H9 (cell line): ENCODE data around the gene HP1BP3. TPM values are rescaled to one million over a fixed set of nuclear protein-coding genes. Genes with fewer than 3 reads are reported as not detected.
A peak's percentile ranks its signal among the peaks of the same experiment; 100 is the strongest.

Experiments
- DNase-seq: peaks from one replicate; pipeline ENCODE4 v3.0.0-alpha.2; 2017
- H2AFZ ChIP-seq: one replicate; pipeline ENCODE4 v1.6.1; 2013; ENCODE audit warnings: mild to moderate bottlenecking, low read length, control low read depth, moderate library complexity
- H2AK5ac ChIP-seq: 2 replicates; pipeline ENCODE4 v1.6.1; 2013; ENCODE audit warnings: low read length, control low read depth, mixed read lengths; ENCODE audit not compliant: insufficient read length
- H2BK120ac ChIP-seq: one replicate; pipeline ENCODE4 v1.6.1; 2013; ENCODE audit warnings: low read depth, mild to moderate bottlenecking, low read length, control low read depth, inconsistent platforms; ENCODE audit not compliant: poor library complexity, severe bottlenecking
- H2BK12ac ChIP-seq: 2 replicates; pipeline ENCODE4 v1.6.1; 2013; ENCODE audit warnings: low read length, control low read depth, mixed read lengths, low read depth; ENCODE audit not compliant: insufficient read length
- H2BK15ac ChIP-seq: 2 replicates; pipeline ENCODE4 v1.6.1; 2013; ENCODE audit warnings: low read depth, low read length, control low read depth
- H2BK20ac ChIP-seq: one replicate; pipeline ENCODE4 v1.6.1; 2013; ENCODE audit warnings: low read depth, mild to moderate bottlenecking, low read length, control low read depth, inconsistent platforms; ENCODE audit not compliant: poor library complexity, severe bottlenecking
- H2BK5ac ChIP-seq: 2 replicates; pipeline ENCODE4 v1.6.1; 2013; ENCODE audit warnings: low read length, control low read depth, mixed read lengths; ENCODE audit not compliant: insufficient read length
- H3K14ac ChIP-seq: 2 replicates; pipeline ENCODE4 v1.6.1; 2013; ENCODE audit warnings: low read length, control low read depth; ENCODE audit not compliant: insufficient read depth
- H3K18ac ChIP-seq: 2 replicates; pipeline ENCODE4 v1.6.1; 2013; ENCODE audit warnings: low read depth, mild to moderate bottlenecking, mixed read lengths, low read length, control low read depth; ENCODE audit not compliant: insufficient read length
- H3K23ac ChIP-seq: 2 replicates; pipeline ENCODE4 v1.6.1; 2013; ENCODE audit warnings: low read length, control low read depth, mixed read lengths, low read depth; ENCODE audit not compliant: insufficient read length
- H3K23me2 ChIP-seq: 2 replicates; pipeline ENCODE4 v1.6.1; 2013; ENCODE audit warnings: low read depth, mild to moderate bottlenecking, mixed read lengths, low read length, control low read depth; ENCODE audit not compliant: insufficient read length, poor library complexity, severe bottlenecking
- H3K27ac ChIP-seq: 2 replicates; pipeline ENCODE4 v1.5.1; 2013; ENCODE audit warnings: low read length, control low read depth, mixed read lengths, low read depth; ENCODE audit not compliant: insufficient read length
- H3K27me3 ChIP-seq: 2 replicates; pipeline ENCODE4 v1.6.1; 2013; ENCODE audit warnings: low read length, control low read depth, inconsistent platforms; ENCODE audit not compliant: insufficient read depth
- H3K4ac ChIP-seq: 2 replicates; pipeline ENCODE4 v1.6.1; 2013; ENCODE audit warnings: low read depth, mild to moderate bottlenecking, control low read depth, inconsistent platforms, low read length, moderate library complexity
- H3K4me1 ChIP-seq: 2 replicates; pipeline ENCODE4 v1.6.1; 2013; ENCODE audit warnings: low read length, control low read depth, inconsistent platforms; ENCODE audit not compliant: insufficient read depth
- H3K4me2 ChIP-seq: 2 replicates; pipeline ENCODE4 v1.6.1; 2013; ENCODE audit warnings: low read length, control low read depth, mixed read lengths; ENCODE audit not compliant: insufficient read length, insufficient read depth
- H3K56ac ChIP-seq: 2 replicates; pipeline ENCODE4 v1.6.1; 2013; ENCODE audit warnings: low read depth, mild to moderate bottlenecking, mixed read lengths, low read length, control low read depth; ENCODE audit not compliant: insufficient read length
- H3K79me1 ChIP-seq: 2 replicates; pipeline ENCODE4 v1.6.1; 2013; ENCODE audit warnings: low read depth, mild to moderate bottlenecking, moderate library complexity, low read length, control low read depth, inconsistent platforms; ENCODE audit not compliant: insufficient read depth, poor library complexity, severe bottlenecking
- H3K79me2 ChIP-seq: 2 replicates; pipeline ENCODE4 v1.6.1; 2013; ENCODE audit warnings: low read length, control low read depth, inconsistent platforms; ENCODE audit not compliant: insufficient read depth
- H3K9ac ChIP-seq: 2 replicates; pipeline ENCODE4 v1.6.1; 2013; ENCODE audit warnings: low read length, control low read depth, mixed read lengths; ENCODE audit not compliant: insufficient read length; ENCODE audit errors: extremely low read depth
- H3K9me3 ChIP-seq: one replicate; pipeline ENCODE4 v1.6.1; 2013; ENCODE audit warnings: low read depth, low read length, inconsistent platforms; ENCODE audit not compliant: control insufficient read depth
- H3T11ph ChIP-seq: one replicate; pipeline ENCODE4 v1.6.1; 2013; ENCODE audit warnings: mild to moderate bottlenecking, low read length, control low read depth, inconsistent platforms
- H4K20me1 ChIP-seq: one replicate; pipeline ENCODE4 v1.6.1; 2013; ENCODE audit not compliant: control insufficient read depth, insufficient read length, insufficient read depth
- H4K5ac ChIP-seq: 2 replicates; pipeline ENCODE4 v1.6.1; 2013; ENCODE audit warnings: low read depth, mild to moderate bottlenecking, mixed read lengths, low read length, control low read depth; ENCODE audit not compliant: insufficient read length
- H4K8ac ChIP-seq: replicated peaks from 2 replicates; pipeline ENCODE4 v1.6.1; 2013; ENCODE audit warnings: low read length, control low read depth, mixed read lengths, low read depth; ENCODE audit not compliant: insufficient read length
- H4K91ac ChIP-seq: 2 replicates; pipeline ENCODE4 v1.6.1; 2013; ENCODE audit warnings: low read depth, mild to moderate bottlenecking, moderate library complexity, mixed read lengths, low read length, control low read depth; ENCODE audit not compliant: insufficient read length
- H3K27ac Mint-ChIP-seq, 3 experiments: 2 replicates in 2 of 3; 3 replicates in 1 of 3; pipeline ENCODE4 v1.8.0; 2020 to 2021; ENCODE audit warnings: mixed read lengths in 3 of 3, mild to moderate bottlenecking in 1 of 3, moderate library complexity in 1 of 3
- H3K27me3 Mint-ChIP-seq: 2 replicates; pipeline ENCODE4 v1.8.0; 2021; ENCODE audit warnings: low read depth, mild to moderate bottlenecking, moderate library complexity, mixed read lengths
- H3K36me3 Mint-ChIP-seq, 3 experiments: 2 replicates in 2 of 3; 3 replicates in 1 of 3; pipeline ENCODE4 v1.8.0; 2020 to 2021; ENCODE audit warnings: low read depth in 3 of 3, mixed read lengths in 3 of 3; ENCODE audit not compliant: insufficient read depth in 1 of 3
- H3K4me1 Mint-ChIP-seq, 2 experiments: 2 replicates each; pipeline ENCODE4 v1.8.0; 2020; ENCODE audit warnings: mixed read lengths in 2 of 2
- H3K4me3 Mint-ChIP-seq, 2 experiments: 2 replicates in 1 of 2; 3 replicates in 1 of 2; pipeline ENCODE4 v1.8.0; 2020 to 2021; ENCODE audit warnings: mild to moderate bottlenecking in 2 of 2, mixed read lengths in 2 of 2, moderate library complexity in 1 of 2
- H3K9me3 Mint-ChIP-seq, 2 experiments: 2 replicates in 1 of 2; 3 replicates in 1 of 2; pipeline ENCODE4 v1.8.0; 2020; ENCODE audit warnings: mild to moderate bottlenecking in 2 of 2, mixed read lengths in 2 of 2, moderate library complexity in 1 of 2
- WGBS: extraction: QIAGEN DNeasy Blood & Tissue Kit; methylation state at CpG from one replicate; pipeline ENCODE4 v1.1.7; 2013; ENCODE audit warnings: missing lambda C conversion rate, low lambda C conversion rate, mixed read lengths; ENCODE audit not compliant: insufficient read length; ENCODE audit errors: extremely low coverage; 5-methylcytosine and 5-hydroxymethylcytosine counted together
- total RNA-seq: library from RNA; stranded (reverse); gene quantifications from 2 replicates; pipeline ENCODE4 v1.2.1, GENCODE V29; 2021
- TF ChIP-seq, protein P1 (sequence below): fragments of 200-600 bp; sonication (generic); conservative IDR thresholded peaks from 3 replicates; pipeline ENCODE4 v1.8.0; 2021; ENCODE audit warnings: antibody characterized with exemption, mild to moderate bottlenecking

Gene HP1BP3
- total RNA-seq, 1 experiment from 2014 or later, result 127 TPM

DNA sequence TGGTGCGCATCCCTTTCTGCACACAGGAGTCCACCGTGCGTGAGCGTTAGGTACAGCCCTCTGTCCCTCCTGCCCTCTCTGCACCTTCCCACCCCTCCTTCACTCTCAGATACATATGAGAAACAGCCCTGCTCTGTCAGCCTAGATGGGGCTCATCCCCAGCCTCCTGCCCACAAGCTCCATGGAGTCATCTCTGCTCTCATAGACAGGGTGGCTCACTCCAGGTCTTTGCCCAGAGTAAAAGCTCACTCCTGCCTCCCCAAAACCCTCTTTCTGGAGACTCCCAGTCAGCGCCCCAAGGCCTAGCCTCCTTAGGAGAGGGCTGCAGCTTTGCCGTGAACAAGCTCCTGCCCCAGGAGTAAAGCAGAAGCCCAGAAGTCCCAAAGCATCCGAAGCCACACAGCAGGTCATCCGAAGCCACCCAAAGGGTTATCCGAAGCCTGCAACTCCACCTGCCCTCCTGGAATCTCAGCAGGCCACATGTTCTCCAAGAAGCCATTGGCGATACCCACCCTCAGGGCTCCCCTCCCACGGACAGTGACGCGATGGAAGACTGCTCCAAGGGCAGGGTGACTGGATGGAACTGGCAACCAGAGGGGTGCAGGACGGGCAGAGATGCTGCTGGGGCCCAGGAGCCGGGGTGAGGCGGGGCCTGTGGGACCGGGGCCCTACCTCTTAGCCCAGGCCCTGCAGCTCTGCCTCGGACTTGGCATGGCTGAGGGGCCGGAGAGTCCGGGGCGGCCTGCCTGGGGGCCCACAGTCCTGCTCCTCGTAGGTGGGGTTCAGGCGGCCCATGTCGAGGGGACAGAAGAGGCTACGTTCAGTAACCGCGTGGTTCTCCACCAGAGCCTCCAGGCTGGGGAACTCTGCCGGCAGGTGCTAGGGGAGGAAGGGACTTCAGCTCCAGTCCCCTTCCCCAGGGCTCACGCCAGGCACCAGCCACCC lies 65.7 kb downstream of the HP1BP3 start:
- DNase-seq, result peak; percentile 22
- H3K56ac ChIP-seq, result no peak overlapping the region
- H3K79me1 ChIP-seq, result no peaks in the 10 kb centered on the region
- no peaks in the 10 kb centered on the region for H3K4me1 ChIP-seq
- TF ChIP-seq, protein P1, sequence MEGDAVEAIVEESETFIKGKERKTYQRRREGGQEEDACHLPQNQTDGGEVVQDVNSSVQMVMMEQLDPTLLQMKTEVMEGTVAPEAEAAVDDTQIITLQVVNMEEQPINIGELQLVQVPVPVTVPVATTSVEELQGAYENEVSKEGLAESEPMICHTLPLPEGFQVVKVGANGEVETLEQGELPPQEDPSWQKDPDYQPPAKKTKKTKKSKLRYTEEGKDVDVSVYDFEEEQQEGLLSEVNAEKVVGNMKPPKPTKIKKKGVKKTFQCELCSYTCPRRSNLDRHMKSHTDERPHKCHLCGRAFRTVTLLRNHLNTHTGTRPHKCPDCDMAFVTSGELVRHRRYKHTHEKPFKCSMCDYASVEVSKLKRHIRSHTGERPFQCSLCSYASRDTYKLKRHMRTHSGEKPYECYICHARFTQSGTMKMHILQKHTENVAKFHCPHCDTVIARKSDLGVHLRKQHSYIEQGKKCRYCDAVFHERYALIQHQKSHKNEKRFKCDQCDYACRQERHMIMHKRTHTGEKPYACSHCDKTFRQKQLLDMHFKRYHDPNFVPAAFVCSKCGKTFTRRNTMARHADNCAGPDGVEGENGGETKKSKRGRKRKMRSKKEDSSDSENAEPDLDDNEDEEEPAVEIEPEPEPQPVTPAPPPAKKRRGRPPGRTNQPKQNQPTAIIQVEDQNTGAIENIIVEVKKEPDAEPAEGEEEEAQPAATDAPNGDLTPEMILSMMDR, result no peak
- no peak overlapping the region for H3K4ac ChIP-seq
- H3K9ac ChIP-seq, result no peak overlapping the region
- no peaks in the 10 kb centered on the region for H3K9me3 Mint-ChIP-seq
- H3K27ac ChIP-seq, result no peak overlapping the region
- no peak overlapping the region for H4K5ac ChIP-seq
- H4K20me1 ChIP-seq, result peaks cover 3% of the 10 kb centered on the region
- no peak overlapping the region for H2AK5ac ChIP-seq
- H3K27me3 ChIP-seq, result no peaks in the 10 kb centered on the region; the same call in 1 of the 2 replicates
- H3K27me3 Mint-ChIP-seq, result peaks cover 37% of the 10 kb centered on the region
- no peaks in the 10 kb centered on the region for H3K79me2 ChIP-seq
- no peak overlapping the region for H2BK5ac ChIP-seq
- no peak overlapping the region for H3K4me2 ChIP-seq
- no peaks in the 10 kb centered on the region for H3K36me3 Mint-ChIP-seq
- H3K27ac Mint-ChIP-seq, result no peak overlapping the region
- H3K4me3 Mint-ChIP-seq, result no peak overlapping the region
- peaks cover 8 to 19% of the 10 kb centered on the region in 2 experiments for H3K4me1 Mint-ChIP-seq
- H4K91ac ChIP-seq, result no peak overlapping the region
- no peak overlapping the region for H2AFZ ChIP-seq
- no CpG with 5 or more reads among the region's 29 CpGs for WGBS
- H2BK20ac ChIP-seq, result no peak overlapping the region
- H3K23me2 ChIP-seq, result peaks cover 7% of the 10 kb centered on the region
- no peak overlapping the region for H2BK120ac ChIP-seq
- no peak overlapping the region for H3K18ac ChIP-seq
- H3T11ph ChIP-seq, result no peak overlapping the region
- H3K23ac ChIP-seq, result no peak overlapping the region
- H3K9me3 ChIP-seq, result no peaks in the 10 kb centered on the region
- no peak overlapping the region for H2BK15ac ChIP-seq
- no peak overlapping the region for H4K8ac ChIP-seq
- no peak overlapping the region for H2BK12ac ChIP-seq
- H3K14ac ChIP-seq, result no peak overlapping the region
